Hepatocyte (in vitro differentiated cells): Measurements from ENCODE around the gene AIFM3. TPM values are rescaled to one million over a fixed set of nuclear protein-coding genes. Genes with fewer than 3 reads are reported as not detected.

Source experiments
- DNase-seq: peaks from one replicate; pipeline ENCODE4 v3.0.0-alpha.2; 2016; ENCODE audit warnings: low spot score
- H2AFZ ChIP-seq: fragments of 200-600 bp; sonication (generic); 2 replicates; pipeline ENCODE4 v1.6.0; 2016; ENCODE audit warnings: antibody characterized with exemption, mild to moderate bottlenecking
- H3K27ac ChIP-seq: fragments of 200-600 bp; sonication (generic); 2 replicates; pipeline ENCODE4 v1.5.1; 2016; ENCODE audit warnings: mild to moderate bottlenecking
- H3K27me3 ChIP-seq: fragments of 200-600 bp; sonication (generic); 2 replicates; pipeline ENCODE4 v1.6.1; 2016
- H3K36me3 ChIP-seq: fragments of 200-600 bp; sonication (generic); replicated peaks from 2 replicates; pipeline ENCODE4 v1.5.1; 2016; ENCODE audit warnings: low read depth; ENCODE audit not compliant: insufficient read depth
- H3K4me1 ChIP-seq: fragments of 200-600 bp; sonication (generic); 2 replicates; pipeline ENCODE4 v1.5.1; 2016; ENCODE audit warnings: mild to moderate bottlenecking, moderate library complexity; ENCODE audit not compliant: insufficient read depth
- H3K4me2 ChIP-seq: fragments of 200-600 bp; sonication (generic); 2 replicates; pipeline ENCODE4 v1.6.0; 2016
- H3K4me3 ChIP-seq: fragments of 200-600 bp; sonication (generic); 2 replicates; pipeline ENCODE4 v1.5.1; 2016; ENCODE audit warnings: mild to moderate bottlenecking
- H3K79me2 ChIP-seq: fragments of 200-600 bp; sonication (generic); 2 replicates; pipeline ENCODE4 v1.6.0; 2017; ENCODE audit warnings: mild to moderate bottlenecking
- H3K9me2 ChIP-seq: fragments of 200-600 bp; sonication (generic); replicated peaks from 2 replicates; pipeline ENCODE4 v1.6.0; 2017; ENCODE audit warnings: mild to moderate bottlenecking; ENCODE audit not compliant: insufficient read depth
- H3K9me3 ChIP-seq: fragments of 200-600 bp; sonication (generic); 2 replicates; pipeline ENCODE4 v1.5.1; 2016; ENCODE audit warnings: low read depth, mild to moderate bottlenecking
- H4K20me1 ChIP-seq: fragments of 200-600 bp; sonication (generic); 2 replicates; pipeline ENCODE4 v1.6.0; 2016; ENCODE audit warnings: mild to moderate bottlenecking; ENCODE audit not compliant: insufficient read depth, poor library complexity, severe bottlenecking
- EZH2 ChIP-seq: fragments of 200-600 bp; sonication (generic); IDR thresholded peaks from 2 replicates; pipeline ENCODE4 v1.6.1; 2016; ENCODE audit warnings: antibody characterized with exemption, mild to moderate bottlenecking, borderline replicate concordance
- EZH2phosphoT487 ChIP-seq: fragments of 200-600 bp; sonication (generic); IDR thresholded peaks from one replicate; pipeline ENCODE4 v1.6.1; 2018; ENCODE audit warnings: antibody characterized with exemption, mild to moderate bottlenecking, low read depth, moderate library complexity; ENCODE audit not compliant: unreplicated experiment, severe bottlenecking
- WGBS: methylation state at CpG from one replicate; pipeline ENCODE4 v1.1.6; 2016; ENCODE audit warnings: low lambda C conversion rate; ENCODE audit errors: missing lambda C conversion rate; 5-methylcytosine and 5-hydroxymethylcytosine counted together
- polyA plus RNA-seq: library from polyadenylated mRNA; unstranded; fragments of >200 nt; fragmentation: Nextera tagmentation; extraction: Ambion mirVana; gene quantifications from 2 replicates; pipeline ENCODE4 v1.2.1, GENCODE V29; 2016
- total RNA-seq: library from RNA; depleted of rRNA; stranded (reverse); fragments of >200 nt; gene quantifications from 2 replicates; pipeline ENCODE4 v1.2.3, GENCODE V29; 2014
- TF ChIP-seq, protein P1 (sequence below): fragments of 200-600 bp; sonication (generic); IDR thresholded peaks from 2 replicates; pipeline ENCODE4 v1.5.1; 2016; ENCODE audit warnings: antibody characterized with exemption, mild to moderate bottlenecking; ENCODE audit not compliant: poor library complexity

AIFM3 gene
- total and polyA plus RNA-seq, 2 experiments from 2014 or later, result 1.7 to 3.1 TPM

DNA sequence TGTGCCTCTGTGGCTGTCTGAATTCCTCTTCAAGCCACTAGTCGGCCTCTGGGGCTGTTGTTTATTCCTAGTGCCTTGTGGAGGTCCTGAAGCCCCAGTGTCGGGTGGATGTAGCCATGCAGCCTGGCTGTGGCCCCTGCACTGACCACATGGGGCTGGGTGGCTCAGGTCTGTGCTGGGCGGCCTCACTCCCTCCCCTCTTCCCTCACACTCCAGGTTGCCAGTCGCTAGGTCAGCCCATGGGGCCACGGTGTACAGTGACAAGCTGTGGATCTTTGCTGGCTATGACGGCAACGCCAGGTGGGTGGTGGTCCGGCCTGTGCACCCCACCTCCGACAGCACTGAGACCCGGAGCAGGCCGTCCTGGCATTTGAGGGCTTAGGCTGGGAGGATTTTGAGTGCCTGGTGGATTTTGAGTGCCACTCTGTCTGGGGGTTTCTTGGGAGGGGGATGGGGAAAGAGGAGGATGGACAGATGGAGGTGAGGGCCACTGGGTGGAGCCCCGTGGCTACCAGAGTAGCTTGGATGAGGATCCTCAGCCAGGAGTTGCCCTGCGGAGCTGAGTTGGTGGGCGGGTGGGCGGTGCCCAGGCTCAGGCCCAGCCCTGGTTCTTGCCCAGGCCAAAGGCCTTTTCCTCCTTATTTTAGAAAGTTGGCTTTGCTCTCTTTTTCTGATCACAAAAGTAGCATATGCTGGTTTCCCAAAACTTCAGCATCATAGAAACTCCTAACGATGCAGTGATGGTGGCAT lies 21.7 kb downstream of the AIFM3 start:
- Histone ChIP-seq H3K9me2 (no peaks in the 10 kb centered on the region), H3K27me3 (no peaks in the 10 kb centered on the region), H3K9me3 (no peaks in the 10 kb centered on the region), H3K79me2 (no peaks in the 10 kb centered on the region), H3K4me3 (no peak overlapping the region), H2AFZ (no peak overlapping the region), H3K27ac (no peak overlapping the region), H3K4me1 (no peaks in the 10 kb centered on the region), H3K4me2 (no peak overlapping the region), H4K20me1 (no peaks in the 10 kb centered on the region), H3K36me3 (no peaks in the 10 kb centered on the region)
- no peak for DNase-seq
- 96% methylated on average over 16 of the region's 16 CpGs for WGBS
- TF ChIP-seq, protein P1, sequence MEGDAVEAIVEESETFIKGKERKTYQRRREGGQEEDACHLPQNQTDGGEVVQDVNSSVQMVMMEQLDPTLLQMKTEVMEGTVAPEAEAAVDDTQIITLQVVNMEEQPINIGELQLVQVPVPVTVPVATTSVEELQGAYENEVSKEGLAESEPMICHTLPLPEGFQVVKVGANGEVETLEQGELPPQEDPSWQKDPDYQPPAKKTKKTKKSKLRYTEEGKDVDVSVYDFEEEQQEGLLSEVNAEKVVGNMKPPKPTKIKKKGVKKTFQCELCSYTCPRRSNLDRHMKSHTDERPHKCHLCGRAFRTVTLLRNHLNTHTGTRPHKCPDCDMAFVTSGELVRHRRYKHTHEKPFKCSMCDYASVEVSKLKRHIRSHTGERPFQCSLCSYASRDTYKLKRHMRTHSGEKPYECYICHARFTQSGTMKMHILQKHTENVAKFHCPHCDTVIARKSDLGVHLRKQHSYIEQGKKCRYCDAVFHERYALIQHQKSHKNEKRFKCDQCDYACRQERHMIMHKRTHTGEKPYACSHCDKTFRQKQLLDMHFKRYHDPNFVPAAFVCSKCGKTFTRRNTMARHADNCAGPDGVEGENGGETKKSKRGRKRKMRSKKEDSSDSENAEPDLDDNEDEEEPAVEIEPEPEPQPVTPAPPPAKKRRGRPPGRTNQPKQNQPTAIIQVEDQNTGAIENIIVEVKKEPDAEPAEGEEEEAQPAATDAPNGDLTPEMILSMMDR, result no peak
- TF ChIP-seq EZH2phosphoT487 (no peak), EZH2 (no peak)

DNA sequence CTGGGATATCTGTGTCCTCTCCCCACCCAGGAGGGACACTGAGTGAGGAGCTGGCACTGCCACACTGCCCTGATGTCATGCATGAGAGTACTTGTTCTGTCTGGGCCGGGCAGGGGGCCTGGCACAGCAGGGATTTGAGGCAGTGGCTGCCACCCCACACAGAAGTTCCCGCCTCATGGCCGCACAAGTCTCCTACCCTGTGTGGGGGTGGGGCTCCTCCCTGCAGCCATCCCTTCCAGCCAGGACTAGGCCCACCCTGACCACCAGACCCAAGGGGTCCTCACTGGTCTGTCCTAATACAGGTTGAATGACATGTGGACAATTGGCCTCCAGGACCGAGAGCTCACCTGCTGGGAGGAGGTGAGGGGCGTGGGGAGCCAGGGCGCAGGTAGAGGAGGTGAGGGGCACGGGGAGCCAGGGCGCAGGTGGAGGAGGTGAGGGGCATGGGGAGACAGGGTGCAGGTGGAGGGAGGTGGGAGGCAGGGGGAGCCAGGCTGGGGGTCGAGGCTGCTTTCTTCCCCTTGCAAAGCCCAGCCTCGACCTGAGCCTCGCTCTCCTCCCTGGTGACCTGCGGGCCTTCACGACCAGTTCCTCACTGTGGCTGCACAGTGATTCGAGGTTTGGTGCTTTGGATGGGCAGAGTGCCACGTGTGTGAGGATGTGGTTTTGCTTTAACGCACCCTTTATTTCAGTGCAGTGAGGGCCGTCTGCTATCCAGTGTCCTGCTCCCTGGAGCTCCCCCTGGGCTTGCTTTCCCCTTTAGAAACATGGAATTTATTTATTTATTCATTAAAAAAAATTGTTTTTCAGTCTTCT lies 22.5 kb downstream of the AIFM3 start:
- no peak for DNase-seq
- TF ChIP-seq, protein P1, result no peak
- H3K4me3 ChIP-seq, result no peak overlapping the region
- H3K4me2 ChIP-seq, result no peak overlapping the region
- H3K79me2 ChIP-seq, result no peaks in the 10 kb centered on the region
- H3K27me3 ChIP-seq, result no peaks in the 10 kb centered on the region
- no peaks in the 10 kb centered on the region for H3K9me3 ChIP-seq
- no peak overlapping the region for H3K27ac ChIP-seq
- H3K4me1 ChIP-seq, result no peaks in the 10 kb centered on the region
- H3K9me2 ChIP-seq, result no peaks in the 10 kb centered on the region
- no peak overlapping the region for H2AFZ ChIP-seq
- no peaks in the 10 kb centered on the region for H3K36me3 ChIP-seq
- H4K20me1 ChIP-seq, result no peaks in the 10 kb centered on the region
- 85% methylated on average over 14 of the region's 17 CpGs for WGBS

DNA sequence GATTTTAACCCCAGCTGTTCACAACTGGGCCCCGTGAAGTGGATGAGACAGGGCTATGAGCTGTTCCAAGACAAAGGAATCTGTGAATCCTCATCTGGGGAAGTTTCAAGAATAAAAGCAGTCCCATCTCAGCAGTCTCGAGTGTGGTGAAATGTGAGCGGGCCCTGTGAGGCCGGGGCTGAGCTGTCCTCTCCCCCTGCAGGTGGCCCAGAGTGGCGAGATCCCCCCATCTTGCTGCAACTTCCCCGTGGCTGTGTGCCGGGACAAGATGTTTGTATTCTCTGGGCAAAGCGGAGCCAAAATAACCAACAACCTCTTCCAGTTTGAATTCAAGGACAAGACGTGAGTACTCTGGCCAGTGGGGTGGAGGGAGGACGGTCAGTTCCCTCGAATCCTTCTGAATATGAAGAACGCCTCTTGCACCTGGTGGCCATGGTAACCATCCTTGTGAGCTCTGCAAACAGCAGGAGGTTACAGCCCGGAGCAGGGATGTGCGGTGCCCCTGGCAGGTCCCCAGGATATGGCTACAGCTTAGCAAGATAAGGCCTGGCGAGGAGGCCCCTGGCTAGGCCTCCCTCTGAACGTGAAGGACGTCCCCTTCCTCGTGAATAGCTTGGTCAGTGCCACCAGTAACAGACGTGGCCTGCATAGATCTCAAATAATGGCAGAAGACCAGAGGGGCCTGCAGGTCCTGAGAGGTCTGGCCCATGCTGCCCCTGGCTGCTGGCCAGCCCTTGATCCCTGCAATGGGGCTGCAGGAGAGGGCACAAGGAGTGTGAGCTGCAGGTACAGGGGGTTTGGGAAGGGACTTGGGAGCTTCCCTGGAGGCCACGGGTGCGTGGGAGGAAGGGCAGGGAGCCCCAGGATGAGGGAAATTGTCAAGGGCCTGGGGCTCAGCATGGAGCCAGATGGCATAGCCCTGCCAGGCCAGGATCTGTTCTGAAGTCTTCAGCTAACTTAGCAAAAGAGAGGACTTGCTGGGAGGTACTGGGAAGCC lies 23.4 kb downstream of the AIFM3 start:
- DNase-seq, result no peak
- no peak overlapping the region for H3K27ac ChIP-seq
- H3K9me2 ChIP-seq, result no peaks in the 10 kb centered on the region
- no peak overlapping the region for H3K4me2 ChIP-seq
- no peaks in the 10 kb centered on the region for H3K27me3 ChIP-seq
- H3K79me2 ChIP-seq, result no peaks in the 10 kb centered on the region
- WGBS, result 85% methylated on average over 21 of the region's 21 CpGs
- TF ChIP-seq EZH2 (no peak), EZH2phosphoT487 (no peak)
- TF ChIP-seq, protein P1, result no peak
- H2AFZ ChIP-seq, result no peak overlapping the region
- H3K9me3 ChIP-seq, result no peaks in the 10 kb centered on the region
- H4K20me1 ChIP-seq, result no peaks in the 10 kb centered on the region
- H3K4me3 ChIP-seq, result no peak overlapping the region
- no peaks in the 10 kb centered on the region for H3K4me1 ChIP-seq
- no peaks in the 10 kb centered on the region for H3K36me3 ChIP-seq
